Jurkat, Clone E6-1 (cell line): ENCODE data around the gene RIPOR2.
A peak's percentile ranks its signal among the peaks of the same experiment; 100 is the strongest.
"Not testable (repeated sequence)": the region's sequence is repeated elsewhere in the genome, so short reads cannot be mapped to it uniquely, and the experiment has no call there.

ENCODE experiments used
- DNase-seq: peaks from one replicate; pipeline ENCODE4 v3.0.0-alpha.2; 2011; ENCODE audit warnings: low read depth, low spot score
- H3K4me3 ChIP-seq: 2 replicates; pipeline ENCODE4 v1.5.1; 2011; ENCODE audit warnings: mild to moderate bottlenecking, low read length, control low read depth, moderate library complexity

Gene RIPOR2

GRCh38 chr6:24796616-24797290 is 139.0 kb downstream of the RIPOR2 start:
- DNase-seq = no peak
- H3K4me3 ChIP-seq = no peak overlapping the region

- DNase-seq = no peak
- no peak overlapping the region for H3K4me3 ChIP-seq
Measured at GRCh38 chr6:24795106-24795505, 140.7 kb downstream of the RIPOR2 start.

DNA sequence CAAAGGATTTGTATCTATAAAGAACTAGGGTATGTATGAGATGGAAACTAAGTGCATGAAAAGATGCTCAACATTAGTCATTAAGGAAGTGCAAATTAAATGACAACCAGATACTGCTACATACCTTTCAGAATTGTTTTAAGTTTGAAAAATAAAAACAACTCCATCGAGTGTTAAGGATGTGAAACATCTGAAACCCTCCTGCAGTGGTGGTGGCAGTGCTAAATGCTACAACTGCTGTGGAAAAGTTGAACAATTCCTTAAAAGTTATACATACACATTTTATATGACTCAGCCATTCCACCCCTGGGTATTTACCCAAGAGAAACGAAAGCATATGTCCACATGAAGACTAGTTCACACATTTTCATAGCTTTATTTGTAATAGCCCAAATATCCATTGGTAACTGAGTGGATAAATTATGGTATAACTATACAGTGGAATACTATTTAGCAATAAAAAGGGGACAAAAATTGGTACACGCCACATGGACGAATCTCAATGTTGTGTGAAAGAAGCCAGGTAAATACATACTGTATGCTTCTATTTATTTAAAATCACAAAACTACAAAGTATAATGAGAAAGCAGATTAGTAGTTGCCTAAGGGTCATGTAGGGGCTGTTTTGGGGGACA is 147.6 kb downstream of the RIPOR2 start:
- no peak for DNase-seq
- H3K4me3 ChIP-seq = no peak overlapping the region

GRCh38 chr6:24780206-24780605 is 155.6 kb downstream of the RIPOR2 start:
- DNase-seq = no peak
- no peak overlapping the region for H3K4me3 ChIP-seq

DNA sequence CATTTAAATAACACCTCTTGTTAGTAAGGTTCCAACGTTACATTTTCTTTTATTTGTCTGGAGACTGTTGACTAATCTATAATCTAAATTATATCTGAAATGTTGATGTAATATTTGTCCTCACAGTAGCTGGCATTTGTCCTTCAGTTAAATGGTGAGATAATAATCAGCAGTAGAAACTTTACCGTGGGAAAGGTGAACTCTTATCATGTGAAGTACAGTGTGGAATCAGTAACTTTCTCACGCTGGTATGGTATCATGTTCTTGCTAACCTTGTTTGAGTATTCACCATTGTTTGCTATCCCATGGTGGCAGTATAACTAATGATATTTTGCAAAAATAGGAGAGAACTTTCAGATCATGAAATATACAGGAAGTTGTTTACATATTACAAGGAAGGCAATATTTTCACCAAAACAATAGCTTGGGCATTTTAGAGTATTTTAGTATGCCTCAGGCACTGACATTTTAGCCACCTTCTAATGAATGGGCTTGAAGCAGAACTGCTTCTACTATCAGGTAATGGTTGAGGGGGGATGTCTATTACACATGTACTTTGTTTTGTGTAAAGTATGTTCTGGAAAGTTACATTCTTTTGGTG is 156.2 kb downstream of the RIPOR2 start:
- no peak overlapping the region for H3K4me3 ChIP-seq
- DNase-seq = no peak

- DNase-seq = no peak
- no peak overlapping the region for H3K4me3 ChIP-seq
Measured at GRCh38 chr6:24778878-24779277, 156.9 kb downstream of the RIPOR2 start.

DNA sequence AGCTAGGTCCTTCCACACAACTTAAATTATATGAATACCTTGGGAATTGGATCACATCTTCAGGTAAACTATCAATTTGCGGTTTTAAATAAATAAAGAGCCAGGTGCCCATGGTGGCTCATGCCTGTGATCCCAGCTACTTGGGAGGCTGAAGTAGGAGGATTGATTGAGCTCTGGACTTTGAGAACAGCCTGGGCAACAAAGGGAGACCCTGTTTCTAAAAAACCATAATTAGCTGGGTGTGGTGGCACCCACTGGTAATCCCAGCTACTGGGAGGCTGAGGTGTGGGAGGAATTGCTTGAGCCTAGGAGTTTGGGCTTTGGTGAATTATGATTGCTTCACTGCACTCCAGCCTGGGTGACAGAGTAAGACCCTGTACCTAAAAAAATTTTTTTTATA is 157.6 kb downstream of the RIPOR2 start:
- no peak overlapping the region for H3K4me3 ChIP-seq
- no peak for DNase-seq

- H3K4me3 ChIP-seq = no peak overlapping the region
- no peak for DNase-seq
Measured at GRCh38 chr6:24777227-24777626, 158.5 kb downstream of the RIPOR2 start.

- H3K4me3 ChIP-seq = peak overlapping the region; percentile 100
- no peak for DNase-seq
Measured at GRCh38 chr6:24775520-24776058, 160.2 kb downstream of the RIPOR2 start.

GRCh38 chr6:24774696-24775519 is 160.9 kb downstream of the RIPOR2 start, which contains the start of gene GMNN:
GMNN (plus strand) TSS chr6:24774937; CDS start chr6:24777247, 2,310 bp downstream.
- DNase-seq = peak; percentile 93
- H3K4me3 ChIP-seq = peak within 1 kb of the TSS; percentile 100

DNA sequence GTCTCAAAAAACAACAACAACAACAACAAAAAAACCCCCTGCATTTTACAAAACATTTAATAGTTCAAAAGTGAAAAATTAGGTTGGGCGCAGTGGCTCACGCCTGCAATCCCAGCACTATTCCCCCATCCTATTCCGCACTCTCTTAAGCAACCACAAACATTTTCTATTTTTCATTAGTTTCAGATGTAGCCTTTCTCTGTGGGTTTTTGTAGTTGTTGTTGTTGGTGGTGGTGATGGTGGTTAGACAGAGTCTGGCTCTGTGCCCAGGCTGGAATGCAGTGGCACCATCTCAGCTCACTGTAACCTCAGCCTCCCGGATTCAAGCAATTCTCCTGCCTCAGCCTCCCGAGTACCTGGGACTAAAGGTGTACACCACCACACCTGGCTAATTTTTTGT is 167.4 kb downstream of the RIPOR2 start:
- no peak for DNase-seq
- no peak overlapping the region for H3K4me3 ChIP-seq

DNA sequence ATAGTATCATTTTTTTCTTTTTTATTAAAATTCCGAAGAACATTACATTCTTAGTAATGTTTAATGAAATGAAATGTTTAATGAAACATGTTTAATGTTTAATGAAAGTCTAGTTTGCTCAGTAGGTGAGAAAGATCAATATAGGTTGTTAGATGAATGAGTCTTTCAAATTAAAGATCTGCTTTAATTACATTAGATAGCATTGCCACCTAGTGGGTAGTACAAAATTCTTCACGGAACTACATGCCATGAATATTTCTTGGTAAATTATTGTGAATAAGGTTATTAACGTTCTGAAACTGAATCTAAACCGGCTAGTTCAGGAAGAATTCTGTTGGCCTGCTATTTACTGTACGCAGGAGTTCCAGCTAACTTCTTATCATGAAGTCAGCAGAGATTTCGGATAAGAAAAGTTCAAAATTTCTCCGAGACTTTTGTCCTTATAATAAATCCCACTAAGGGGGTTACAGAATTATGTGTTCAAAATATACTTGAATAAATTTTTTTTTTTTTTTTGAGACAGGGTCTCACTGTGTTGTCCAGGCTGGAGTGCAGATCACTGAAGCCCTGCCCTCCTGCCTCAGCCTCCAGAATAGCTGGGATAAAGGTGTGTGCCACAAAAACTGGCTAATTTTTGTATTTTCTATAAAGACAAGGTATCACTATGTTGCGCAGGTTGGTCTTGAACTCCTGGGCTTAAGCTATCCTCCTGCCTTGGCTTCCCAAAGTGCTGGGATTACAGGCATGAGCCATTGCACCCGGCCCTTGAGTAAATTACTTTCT is 168.9 kb downstream of the RIPOR2 start:
- peak; percentile 36 for DNase-seq
- no peak overlapping the region for H3K4me3 ChIP-seq

DNA sequence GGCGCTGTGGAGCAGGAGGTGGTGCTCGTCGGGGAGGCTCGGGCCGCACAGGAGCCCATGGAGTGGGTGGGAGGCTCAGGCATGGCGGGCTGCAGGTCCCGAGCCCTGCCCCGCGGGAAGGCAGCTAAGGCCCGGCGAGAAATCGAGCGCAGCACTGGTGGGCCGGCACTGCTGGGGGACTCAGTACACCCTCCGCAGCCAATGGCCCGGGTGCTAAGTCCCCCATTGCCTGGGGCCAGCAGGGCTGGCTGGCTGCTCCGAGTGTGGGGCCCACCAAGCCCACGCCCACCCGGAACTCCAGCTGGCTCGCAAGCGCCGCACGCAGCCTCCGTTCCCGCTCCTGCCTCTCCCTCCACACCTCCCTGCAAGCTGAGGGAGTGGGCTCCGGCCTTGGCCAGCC is 169.8 kb downstream of the RIPOR2 start:
- not testable (repeated sequence) for H3K4me3 ChIP-seq, DNase-seq

DNA sequence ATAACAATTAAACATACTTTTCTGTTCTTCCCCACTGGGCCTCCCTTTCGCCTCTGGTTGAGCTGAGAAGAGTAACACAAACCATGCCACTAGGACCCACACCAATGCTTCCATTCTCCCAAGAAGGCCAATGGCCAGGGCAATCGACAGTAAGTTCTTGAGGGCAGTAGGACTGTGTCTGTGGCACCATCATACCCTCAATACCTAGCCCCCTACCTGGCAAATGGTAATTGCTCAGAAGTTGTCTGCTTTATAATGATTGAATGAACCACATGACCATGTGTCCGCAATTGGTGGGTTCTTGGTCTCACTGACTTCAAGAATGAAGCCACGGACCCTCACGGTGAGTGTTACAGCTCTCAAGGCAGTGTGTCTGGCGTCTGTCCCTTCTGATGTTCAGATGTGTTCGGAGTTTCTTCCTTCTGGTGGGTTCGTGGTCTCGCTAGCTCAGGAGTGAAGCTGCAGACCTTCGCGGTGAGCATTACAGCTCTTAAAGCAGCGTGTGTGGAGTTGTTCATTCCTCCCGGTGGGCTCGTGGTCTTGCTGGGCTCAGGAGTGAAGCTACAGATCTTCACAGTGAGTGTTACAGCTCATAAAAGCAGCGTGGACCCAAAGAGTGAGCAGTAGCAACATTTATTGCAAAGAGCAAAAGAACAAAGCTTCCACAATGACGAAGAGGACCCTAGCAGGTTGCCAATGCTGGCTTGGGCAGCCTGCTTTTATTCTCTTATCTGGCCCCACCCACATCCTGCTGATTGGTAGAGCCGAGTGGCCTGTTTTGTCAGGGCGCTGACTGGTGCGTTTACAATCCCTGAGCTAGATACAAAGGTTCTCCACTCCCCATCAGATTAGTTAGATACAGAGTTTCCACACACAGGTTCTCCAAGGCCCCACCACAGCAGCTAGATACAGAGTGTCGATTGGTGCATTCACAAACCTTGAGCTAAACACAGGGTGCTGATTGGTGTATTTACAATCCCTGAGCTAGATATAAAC is 170.6 kb downstream of the RIPOR2 start:
- H3K4me3 ChIP-seq = not testable (repeated sequence)
- peak; percentile 23 for DNase-seq

- no peak for DNase-seq
Measured at GRCh38 chr6:24763578-24763977, 172.2 kb downstream of the RIPOR2 start.

DNA sequence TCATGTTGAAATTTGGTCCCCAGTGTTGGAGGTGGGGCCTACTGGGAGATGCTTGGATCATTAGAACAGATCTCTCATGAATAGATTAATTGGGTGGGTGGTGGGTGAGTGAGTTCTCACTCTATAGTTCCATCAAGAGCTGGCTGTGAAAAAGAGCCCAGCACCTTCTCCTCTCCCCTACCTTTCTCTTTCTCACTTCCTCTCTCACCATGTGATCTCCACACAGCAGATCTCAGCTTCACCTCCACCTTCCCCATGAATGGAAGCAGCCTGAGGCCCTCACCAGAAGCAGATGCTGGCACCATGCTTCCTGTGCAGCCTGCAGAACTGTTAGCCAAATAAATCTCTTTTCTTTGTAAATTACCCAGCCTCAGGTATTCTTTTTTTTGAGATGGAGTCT is 173.9 kb downstream of the RIPOR2 start:
- DNase-seq = no peak
- no peak overlapping the region for H3K4me3 ChIP-seq

More at GRCh38 chr6:24763578-24763977, 172.2 kb downstream of the RIPOR2 start:
- H3K4me3 ChIP-seq = no peak overlapping the region

DNA sequence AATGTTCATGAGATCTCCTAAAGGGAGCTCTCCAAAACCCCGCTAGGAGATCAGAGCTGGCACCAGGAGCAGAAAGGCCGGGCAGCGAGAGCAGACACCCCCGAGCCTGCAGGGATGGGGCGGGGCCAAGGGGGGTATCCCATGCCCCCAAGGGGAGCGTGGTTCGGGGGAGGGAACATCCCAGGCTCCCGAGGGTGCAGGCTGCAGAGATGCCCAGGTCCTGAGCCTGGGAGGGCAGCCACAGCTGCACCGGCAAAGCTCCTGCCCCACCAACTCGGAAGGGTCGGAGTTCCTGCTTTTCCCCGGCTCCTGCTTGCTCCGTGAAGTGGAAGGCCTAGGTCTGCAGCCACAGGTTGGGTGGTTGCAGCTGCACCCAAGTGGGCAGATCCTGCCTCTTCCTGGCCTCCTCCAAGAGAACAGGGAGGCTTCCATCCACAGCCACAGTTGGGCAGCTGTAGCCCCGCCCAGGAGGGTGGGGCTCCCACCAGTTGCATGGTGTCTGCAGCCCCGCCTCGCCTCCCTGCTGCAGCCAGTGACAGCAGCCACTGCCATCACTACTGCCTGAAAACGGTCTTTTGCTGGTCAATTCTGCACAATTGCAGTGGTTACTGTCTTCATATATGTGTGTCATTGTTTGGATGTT is 174.4 kb downstream of the RIPOR2 start:
- DNase-seq = no peak
- H3K4me3 ChIP-seq = no peak overlapping the region
